ENCODE results near the gene PLCH1.

- TF ChIP-seq CTCF (conservative IDR thresholded peaks at IDR 0.05; ENCODE audit: low read depth, low read length) (no peak), EZH2phosphoT487 (IDR thresholded peaks at IDR 0.05; ENCODE audit: borderline replicate concordance, low read length) (no peak), EZH2 (IDR thresholded peaks at IDR 0.05; ENCODE audit: low read length, unreplicated experiment) (no peak)
Observed at GRCh38 chr3:155517903-155518302, 227.0 kb downstream of the PLCH1 start.
